ENCODE data around the gene UGP2.

UGP2 gene

GRCh38 chr2:63863707-63864106 is 22.0 kb downstream of the UGP2 start:
- Mint-ChIP-seq H3K27me3 (no peaks in the 10 kb centered on the region), H3K27ac (no peak overlapping the region), H3K9me3 (no peaks in the 10 kb centered on the region), H3K4me1 (peaks cover 0 to 15% of the 10 kb centered on the region in 2 donors), H3K36me3 (peaks cover 13 to 31% of the 10 kb centered on the region in 2 donors), H3K4me3 (no peak overlapping the region)
- no peak for ATAC-seq (replicated peaks)
- no peak for DNase-seq

DNA sequence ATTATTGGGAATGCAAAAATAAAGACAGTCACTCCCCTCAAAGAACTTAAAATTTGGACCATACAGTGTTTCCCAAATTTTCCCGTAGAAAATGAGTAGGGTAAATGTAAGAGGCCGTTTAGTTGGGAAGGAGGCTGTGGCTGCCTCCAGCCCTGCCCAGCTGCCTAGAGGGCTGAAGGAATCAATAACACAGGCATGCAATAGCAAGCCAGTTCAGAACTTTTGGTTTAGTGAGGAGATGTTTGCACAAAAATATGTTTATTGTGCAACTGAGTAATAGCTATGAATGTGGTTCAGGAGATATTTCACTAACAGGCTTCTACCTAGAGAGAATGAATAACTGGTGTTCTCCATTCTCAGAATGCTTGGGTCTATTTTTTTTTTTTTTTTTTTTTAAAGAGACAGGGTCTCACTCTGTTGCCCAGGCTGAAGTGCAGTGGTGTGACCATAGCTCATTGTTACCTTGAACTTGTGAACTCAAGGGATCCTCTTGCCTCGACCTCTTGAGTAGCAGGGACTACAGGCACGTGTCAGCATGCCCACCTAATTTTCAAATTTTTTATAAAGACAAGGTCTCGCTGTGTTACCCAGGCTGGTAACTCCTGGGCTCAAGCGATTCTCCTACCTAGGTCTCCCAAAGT is 23.6 kb downstream of the UGP2 start:
- DNase-seq (no peak), ATAC-seq (replicated peaks) (no peak)
- H3K27me3 Mint-ChIP-seq: no peaks in the 10 kb centered on the region
- no peak overlapping the region for H3K4me3 Mint-ChIP-seq
- H3K9me3 Mint-ChIP-seq: no peaks in the 10 kb centered on the region
- H3K36me3 Mint-ChIP-seq: peaks cover 9 to 25% of the 10 kb centered on the region in 2 donors
- H3K4me1 Mint-ChIP-seq: peaks cover 0 to 15% of the 10 kb centered on the region in 2 donors
- no peak overlapping the region for H3K27ac Mint-ChIP-seq

- Mint-ChIP-seq H3K27me3 (no peaks in the 10 kb centered on the region), H3K9me3 (no peaks in the 10 kb centered on the region), H3K27ac (no peak overlapping the region), H3K36me3 (peaks cover 9 to 25% of the 10 kb centered on the region in 2 donors), H3K4me3 (no peak overlapping the region), H3K4me1 (peaks cover 0 to 11% of the 10 kb centered on the region in 2 donors)
- DNase-seq (no peak), ATAC-seq (replicated peaks) (no peak)
Measured at GRCh38 chr2:63866009-63866709, 24.5 kb downstream of the UGP2 start.

- peaks cover 5 to 16% of the 10 kb centered on the region in 2 donors for H3K4me1 Mint-ChIP-seq
- no peaks in the 10 kb centered on the region for H3K27me3 Mint-ChIP-seq
- peaks cover 25 to 41% of the 10 kb centered on the region in 2 donors for H3K36me3 Mint-ChIP-seq
- ATAC-seq (replicated peaks) (no peak), DNase-seq (no peak)
- no peak overlapping the region for H3K27ac Mint-ChIP-seq
- no peak overlapping the region for H3K4me3 Mint-ChIP-seq
- H3K9me3 Mint-ChIP-seq: peaks cover 0 to 5% of the 10 kb centered on the region in 2 donors
Measured at GRCh38 chr2:63870679-63871078, 29.0 kb downstream of the UGP2 start.

- H3K27ac Mint-ChIP-seq: no peak overlapping the region
- H3K4me3 Mint-ChIP-seq: no peak overlapping the region
- H3K36me3 Mint-ChIP-seq: peaks cover 29 to 42% of the 10 kb centered on the region in 2 donors
- no peak for DNase-seq
- peaks cover 0 to 5% of the 10 kb centered on the region in 2 donors for H3K9me3 Mint-ChIP-seq
- no peak for ATAC-seq (replicated peaks)
- peaks cover 5 to 17% of the 10 kb centered on the region in 2 donors for H3K4me1 Mint-ChIP-seq
- no peaks in the 10 kb centered on the region for H3K27me3 Mint-ChIP-seq
Measured at GRCh38 chr2:63871864-63872263, 30.2 kb downstream of the UGP2 start.

DNA sequence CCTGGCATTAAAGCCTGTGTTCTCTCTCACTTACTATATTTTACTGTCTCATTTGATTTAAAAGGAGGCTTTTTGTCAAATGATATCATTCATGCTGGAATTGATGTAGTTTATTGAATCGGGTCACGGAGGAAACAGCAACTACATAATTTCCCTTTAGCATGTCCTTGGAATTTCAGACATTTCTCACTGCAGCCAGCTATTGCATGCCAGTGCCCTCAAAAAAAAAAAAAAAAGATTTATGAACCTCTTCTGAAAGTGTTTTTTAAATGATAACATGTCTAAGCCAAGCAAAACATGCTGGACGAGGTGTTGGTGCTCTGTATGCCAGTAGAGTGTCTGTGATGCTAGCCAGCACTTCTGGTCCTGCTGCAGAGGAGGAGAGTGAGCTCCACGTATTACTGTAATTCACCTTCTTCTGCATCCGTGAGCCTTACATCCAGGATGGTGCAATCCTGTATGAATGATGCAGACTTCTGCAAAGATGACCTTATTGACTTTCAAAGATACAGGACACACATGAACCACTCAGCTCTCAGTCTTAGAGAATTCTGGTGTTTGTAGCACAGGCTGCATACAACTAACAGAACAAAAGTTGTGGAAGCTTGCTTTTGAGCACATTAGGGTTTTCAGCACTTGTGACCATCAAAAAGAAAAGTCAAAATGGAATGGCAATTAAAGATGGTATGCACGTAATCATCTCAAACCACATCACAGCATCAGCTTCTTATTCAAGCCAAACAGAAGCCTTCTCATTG is 31.1 kb downstream of the UGP2 start:
- H3K36me3 Mint-ChIP-seq: peaks cover 29 to 49% of the 10 kb centered on the region in 2 donors
- DNase-seq (no peak), ATAC-seq (replicated peaks) (no peak)
- H3K4me1 Mint-ChIP-seq: peaks cover 5 to 17% of the 10 kb centered on the region in 2 donors
- H3K27ac Mint-ChIP-seq: no peak overlapping the region
- H3K27me3 Mint-ChIP-seq: no peaks in the 10 kb centered on the region
- H3K9me3 Mint-ChIP-seq: peaks cover 0 to 5% of the 10 kb centered on the region in 2 donors
- H3K4me3 Mint-ChIP-seq: no peak overlapping the region

DNA sequence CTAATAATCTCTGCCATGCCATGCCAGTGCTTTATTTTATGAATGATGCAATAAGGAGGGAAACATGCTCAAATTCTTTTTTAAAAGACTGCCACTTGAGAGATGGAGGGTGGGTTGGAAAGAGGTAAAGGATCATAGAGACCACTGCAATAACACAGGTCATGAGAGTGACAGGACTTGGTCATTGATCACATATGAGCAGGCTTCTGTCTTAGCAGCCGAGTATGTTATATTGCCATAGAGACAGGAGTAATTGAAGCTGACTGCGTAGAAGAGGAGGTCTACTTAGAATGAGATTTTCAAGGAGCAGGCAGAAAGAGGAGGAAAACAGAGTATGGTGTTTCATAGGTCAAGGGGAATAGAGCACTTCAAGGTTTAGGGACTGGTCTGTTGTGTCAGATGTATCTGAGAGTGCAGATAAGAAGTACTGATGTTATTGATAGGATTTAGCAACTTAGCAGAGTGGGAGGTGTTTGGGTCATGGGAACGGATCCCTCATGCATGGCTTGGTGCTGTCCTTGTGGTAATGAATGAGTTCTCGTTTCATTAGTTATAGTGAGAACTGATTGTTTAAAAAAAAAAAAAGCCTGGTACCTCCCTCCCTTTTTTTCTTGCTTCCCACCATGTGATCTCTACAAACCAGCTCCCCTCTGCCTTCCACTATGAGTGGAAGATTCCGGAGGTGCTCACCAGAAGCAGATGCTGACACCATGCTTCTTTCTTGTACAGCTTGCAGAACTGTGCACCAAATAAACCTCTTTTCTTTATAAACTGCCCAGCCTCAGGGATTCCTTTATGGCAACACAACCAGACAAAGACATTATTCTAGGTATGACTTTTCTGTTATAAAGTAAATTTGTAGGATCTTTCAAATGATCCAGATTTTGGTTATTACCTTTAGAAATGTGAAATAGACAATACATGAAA is 32.8 kb downstream of the UGP2 start:
- DNase-seq: no peak
- no peak for ATAC-seq (replicated peaks)
- Mint-ChIP-seq H3K27me3 (no peaks in the 10 kb centered on the region), H3K4me3 (no peak overlapping the region), H3K36me3 (peaks cover 24 to 44% of the 10 kb centered on the region in 2 donors), H3K4me1 (peaks cover 5 to 17% of the 10 kb centered on the region in 2 donors), H3K27ac (no peak overlapping the region), H3K9me3 (peaks cover 0 to 5% of the 10 kb centered on the region in 2 donors)

- no peaks in the 10 kb centered on the region for H3K27me3 Mint-ChIP-seq
- DNase-seq (no peak), ATAC-seq (replicated peaks) (no peak)
- peaks cover 0 to 5% of the 10 kb centered on the region in 2 donors for H3K9me3 Mint-ChIP-seq
- H3K27ac Mint-ChIP-seq: no peak overlapping the region
- H3K4me1 Mint-ChIP-seq: peaks cover 5 to 17% of the 10 kb centered on the region in 2 donors
- no peak overlapping the region for H3K4me3 Mint-ChIP-seq
- peaks cover 24 to 44% of the 10 kb centered on the region in 2 donors for H3K36me3 Mint-ChIP-seq
Measured at GRCh38 chr2:63875131-63875527, 33.4 kb downstream of the UGP2 start.

GRCh38 chr2:63875559-63876245 is 34.0 kb downstream of the UGP2 start:
- H3K27ac Mint-ChIP-seq: no peak overlapping the region
- no peaks in the 10 kb centered on the region for H3K27me3 Mint-ChIP-seq
- peaks cover 6 to 17% of the 10 kb centered on the region in 2 donors for H3K4me1 Mint-ChIP-seq
- no peak for ATAC-seq (replicated peaks)
- H3K36me3 Mint-ChIP-seq: peaks cover 24 to 46% of the 10 kb centered on the region in 2 donors
- peaks cover 0 to 5% of the 10 kb centered on the region in 2 donors for H3K9me3 Mint-ChIP-seq
- DNase-seq: no peak
- H3K4me3 Mint-ChIP-seq: no peak overlapping the region

DNA sequence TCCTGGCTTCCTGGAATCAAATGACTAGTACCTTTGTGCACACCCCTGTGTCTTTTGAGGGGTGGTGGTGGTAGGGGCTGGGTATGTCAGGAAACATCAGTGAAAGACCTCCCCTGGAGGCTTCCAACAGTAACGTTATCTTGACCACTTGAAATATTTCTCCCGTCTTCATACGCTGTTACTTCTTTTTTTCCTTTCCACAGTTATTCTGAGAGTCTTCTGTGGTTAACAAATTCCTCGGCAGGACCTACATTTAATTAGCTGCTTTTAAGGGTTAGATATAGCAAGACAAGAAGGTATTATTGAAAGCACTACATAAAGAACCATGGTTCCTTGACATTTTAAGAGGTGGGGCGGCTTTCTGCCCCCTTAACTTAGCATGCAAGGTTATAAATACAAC is 34.6 kb downstream of the UGP2 start:
- H3K36me3 Mint-ChIP-seq: peaks cover 24 to 52% of the 10 kb centered on the region in 2 donors
- peaks cover 8 to 17% of the 10 kb centered on the region in 2 donors for H3K4me1 Mint-ChIP-seq
- no peak overlapping the region for H3K4me3 Mint-ChIP-seq

GRCh38 chr2:63878486-63878885 is 36.8 kb downstream of the UGP2 start:
- Mint-ChIP-seq H3K4me3 (no peak overlapping the region), H3K27ac (no peak overlapping the region), H3K9me3 (peaks cover 0 to 2% of the 10 kb centered on the region in 2 donors), H3K4me1 (peaks cover 8 to 17% of the 10 kb centered on the region in 2 donors), H3K36me3 (peaks cover 16 to 46% of the 10 kb centered on the region in 2 donors), H3K27me3 (no peaks in the 10 kb centered on the region)
- ATAC-seq (replicated peaks) (no peak), DNase-seq (no peak)

More for the DNA sequence above, 34.6 kb downstream of the UGP2 start:
- Mint-ChIP-seq H3K27ac (no peak overlapping the region), H3K9me3 (peaks cover 0 to 5% of the 10 kb centered on the region in 2 donors), H3K27me3 (no peaks in the 10 kb centered on the region)
- ATAC-seq (replicated peaks): no peak
- DNase-seq: no peak

GRCh38 chr2:63879876-63880433 is 38.3 kb downstream of the UGP2 start:
- no peak overlapping the region for H3K27ac Mint-ChIP-seq

DNA sequence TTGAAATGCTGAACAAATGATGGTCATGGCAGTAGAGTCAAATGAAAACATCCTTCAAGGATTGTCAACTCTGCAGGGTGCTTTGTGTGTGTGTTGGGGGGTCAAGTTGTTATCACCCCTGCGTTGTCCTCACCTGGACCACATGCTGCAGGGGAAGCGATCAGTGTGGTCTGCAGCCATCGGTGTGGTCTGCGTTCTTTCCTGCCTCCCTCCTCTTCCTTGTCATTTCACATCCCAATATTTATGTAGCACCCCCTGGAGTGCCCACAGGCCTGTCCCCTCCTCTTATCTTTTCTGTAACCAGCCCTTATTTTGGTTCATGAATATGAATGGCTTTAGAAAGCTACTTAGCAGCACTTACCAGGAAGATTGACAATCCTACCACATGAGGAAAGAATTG is 38.9 kb downstream of the UGP2 start:
- peak overlapping the region; percentile 2 for H3K27ac Mint-ChIP-seq
- no peak for ATAC-seq (replicated peaks)
- no peak overlapping the region for H3K4me3 Mint-ChIP-seq
- no peaks in the 10 kb centered on the region for H3K9me3 Mint-ChIP-seq
- peaks cover 16 to 42% of the 10 kb centered on the region in 2 donors for H3K36me3 Mint-ChIP-seq
- DNase-seq: no peak
- no peaks in the 10 kb centered on the region for H3K27me3 Mint-ChIP-seq
- H3K4me1 Mint-ChIP-seq: peaks cover 3 to 8% of the 10 kb centered on the region in 2 donors

More at GRCh38 chr2:63879876-63880433, 38.3 kb downstream of the UGP2 start:
- Mint-ChIP-seq H3K9me3 (no peaks in the 10 kb centered on the region), H3K4me1 (peaks cover 3 to 10% of the 10 kb centered on the region in 2 donors), H3K4me3 (no peak overlapping the region), H3K36me3 (peaks cover 17 to 43% of the 10 kb centered on the region in 2 donors), H3K27me3 (no peaks in the 10 kb centered on the region)
- no peak for DNase-seq
- ATAC-seq (replicated peaks): no peak

Measured in stimulated activated naive B cell treated with anti-CD40 and anti-IgM and Interleukin-4, amounts not matched to agents 10 μg/mL and 1 μg/mL and 100 μg/mL, for 72 hours (primary cell).